ENCODE data around the gene MCM9. TPM values are rescaled to one million over a fixed set of nuclear protein-coding genes. Genes with fewer than 3 reads are reported as not detected.

Gene MCM9
- polyA plus RNA-seq, 1 donor = 18.9 TPM

GRCh38 chr6:118895261-118895560, 39.7 kb downstream of the MCM9 start:
- no peak for DNase-seq
- Histone ChIP-seq H3K4me3 (ENCODE audit: low read length) (peak overlapping the region; percentile 92), H3K27ac (ENCODE audit: low read length) (peak overlapping the region; percentile 90), H3K9me3 (ENCODE audit: control insufficient read depth, low read depth, low read length) (no peaks in the 10 kb centered on the region), H3K4me1 (ENCODE audit: control insufficient read depth, insufficient read depth, low read length) (no peaks in the 10 kb centered on the region), H3K36me3 (ENCODE audit: control insufficient read depth, insufficient read depth, low read length) (peaks cover 8% of the 10 kb centered on the region), H3K27me3 (ENCODE audit: control insufficient read depth, insufficient read depth, low read length) (no peaks in the 10 kb centered on the region)
- whole genome bisulfite sequencing (ENCODE audit: insufficient coverage, low lambda C conversion rate) = 0% methylated on average over 1 of the region's 11 CpGs

- Histone ChIP-seq H3K36me3 (ENCODE audit: control insufficient read depth, insufficient read depth, low read length) (peaks cover 8% of the 10 kb centered on the region), H3K9me3 (ENCODE audit: control insufficient read depth, low read depth, low read length) (no peaks in the 10 kb centered on the region), H3K27me3 (ENCODE audit: control insufficient read depth, insufficient read depth, low read length) (no peaks in the 10 kb centered on the region), H3K4me1 (ENCODE audit: control insufficient read depth, insufficient read depth, low read length) (no peaks in the 10 kb centered on the region), H3K27ac (ENCODE audit: low read length) (peak overlapping the region; percentile 90), H3K4me3 (ENCODE audit: low read length) (peak overlapping the region; percentile 92)
- no CpG with 5 or more reads among the region's 102 CpGs for WGBS (ENCODE audit: insufficient coverage, low lambda C conversion rate)
- peak; percentile 37 to 76 for DNase-seq
Observed at GRCh38 chr6:118894425-118895260, 40.3 kb downstream of the MCM9 start.

- Histone ChIP-seq H3K36me3 (ENCODE audit: control insufficient read depth, insufficient read depth, low read length) (peaks cover 3% of the 10 kb centered on the region), H3K27ac (ENCODE audit: low read length) (peak within 1 kb of the TSS; percentile 90), H3K4me1 (ENCODE audit: control insufficient read depth, insufficient read depth, low read length) (no peaks in the 10 kb centered on the region), H3K4me3 (ENCODE audit: low read length) (peak within 1 kb of the TSS; percentile 92), H3K9me3 (ENCODE audit: control insufficient read depth, low read depth, low read length) (no peaks in the 10 kb centered on the region), H3K27me3 (ENCODE audit: control insufficient read depth, insufficient read depth, low read length) (no peaks in the 10 kb centered on the region)
- peak; percentile 97 to 99 for DNase-seq
- WGBS (ENCODE audit: insufficient coverage, low lambda C conversion rate) = no CpG with 5 or more reads among the region's 51 CpGs
Observed at GRCh38 chr6:118893807-118894424, 41.0 kb downstream of the MCM9 start, which contains the start of gene ASF1A. Gene ASF1A (plus strand): TSS chr6:118894152. CDS start chr6:118894414, 262 bp downstream.

- Histone ChIP-seq H3K4me3 (ENCODE audit: low read length) (peak overlapping the region; percentile 71), H3K4me1 (ENCODE audit: control insufficient read depth, insufficient read depth, low read length) (no peaks in the 10 kb centered on the region), H3K27ac (ENCODE audit: low read length) (peak overlapping the region; percentile 90), H3K9me3 (ENCODE audit: control insufficient read depth, low read depth, low read length) (no peaks in the 10 kb centered on the region), H3K27me3 (ENCODE audit: control insufficient read depth, insufficient read depth, low read length) (no peaks in the 10 kb centered on the region), H3K36me3 (ENCODE audit: control insufficient read depth, insufficient read depth, low read length) (no peaks in the 10 kb centered on the region)
- DNase-seq = peak in 1 of 2 donors; percentile 60
- 0% methylated on average over 3 of the region's 18 CpGs for WGBS (ENCODE audit: insufficient coverage, low lambda C conversion rate)
Observed at GRCh38 chr6:118893064-118893806, 41.7 kb downstream of the MCM9 start.

- Histone ChIP-seq H3K36me3 (ENCODE audit: control insufficient read depth, insufficient read depth, low read length) (no peaks in the 10 kb centered on the region), H3K27ac (ENCODE audit: low read length) (peak overlapping the region; percentile 90), H3K4me1 (ENCODE audit: control insufficient read depth, insufficient read depth, low read length) (no peaks in the 10 kb centered on the region), H3K9me3 (ENCODE audit: control insufficient read depth, low read depth, low read length) (no peaks in the 10 kb centered on the region), H3K4me3 (ENCODE audit: low read length) (peak overlapping the region; percentile 71), H3K27me3 (ENCODE audit: control insufficient read depth, insufficient read depth, low read length) (no peaks in the 10 kb centered on the region)
- 31% methylated on average over 2 of the region's 6 CpGs for WGBS (ENCODE audit: insufficient coverage, low lambda C conversion rate)
- DNase-seq = peak in 1 of 2 donors; percentile 20
Observed at GRCh38 chr6:118892355-118892991, 42.5 kb downstream of the MCM9 start.

- Histone ChIP-seq H3K4me3 (ENCODE audit: low read length) (no peak overlapping the region), H3K4me1 (ENCODE audit: control insufficient read depth, insufficient read depth, low read length) (no peaks in the 10 kb centered on the region), H3K36me3 (ENCODE audit: control insufficient read depth, insufficient read depth, low read length) (no peaks in the 10 kb centered on the region), H3K27ac (ENCODE audit: low read length) (no peak overlapping the region), H3K27me3 (ENCODE audit: control insufficient read depth, insufficient read depth, low read length) (no peaks in the 10 kb centered on the region), H3K9me3 (ENCODE audit: control insufficient read depth, low read depth, low read length) (no peaks in the 10 kb centered on the region)
- 100% methylated on average over 1 of the region's 5 CpGs for WGBS (ENCODE audit: insufficient coverage, low lambda C conversion rate)
- no peak for DNase-seq
Observed at GRCh38 chr6:118890997-118891790, 43.8 kb downstream of the MCM9 start.

GRCh38 chr6:118889163-118889562, 45.8 kb downstream of the MCM9 start:
- no peak overlapping the region for H3K27ac ChIP-seq (ENCODE audit: low read length)
- no peak overlapping the region for H3K4me3 ChIP-seq (ENCODE audit: low read length)
- H3K36me3 ChIP-seq (ENCODE audit: control insufficient read depth, insufficient read depth, low read length) = no peaks in the 10 kb centered on the region
- DNase-seq = no peak
- no peaks in the 10 kb centered on the region for H3K27me3 ChIP-seq (ENCODE audit: control insufficient read depth, insufficient read depth, low read length)
- H3K9me3 ChIP-seq (ENCODE audit: control insufficient read depth, low read depth, low read length) = no peaks in the 10 kb centered on the region
- no peaks in the 10 kb centered on the region for H3K4me1 ChIP-seq (ENCODE audit: control insufficient read depth, insufficient read depth, low read length)
- WGBS (ENCODE audit: insufficient coverage, low lambda C conversion rate) = 100% methylated on average over 2 of the region's 4 CpGs

- no peak overlapping the region for H3K27ac ChIP-seq (ENCODE audit: low read length)
- no peak overlapping the region for H3K4me3 ChIP-seq (ENCODE audit: low read length)
- H3K36me3 ChIP-seq (ENCODE audit: control insufficient read depth, insufficient read depth, low read length) = no peaks in the 10 kb centered on the region
- no peaks in the 10 kb centered on the region for H3K4me1 ChIP-seq (ENCODE audit: control insufficient read depth, insufficient read depth, low read length)
- DNase-seq = no peak
- WGBS (ENCODE audit: insufficient coverage, low lambda C conversion rate) = 100% methylated on average over 1 of the region's 6 CpGs
- no peaks in the 10 kb centered on the region for H3K27me3 ChIP-seq (ENCODE audit: control insufficient read depth, insufficient read depth, low read length)
- H3K9me3 ChIP-seq (ENCODE audit: control insufficient read depth, low read depth, low read length) = no peaks in the 10 kb centered on the region
Observed at GRCh38 chr6:118886641-118887040, 48.3 kb downstream of the MCM9 start.

- DNase-seq = no peak
- 100% methylated on average over 2 of the region's 4 CpGs for WGBS (ENCODE audit: insufficient coverage, low lambda C conversion rate)
- H3K27me3 ChIP-seq (ENCODE audit: control insufficient read depth, insufficient read depth, low read length) = no peaks in the 10 kb centered on the region
- H3K36me3 ChIP-seq (ENCODE audit: control insufficient read depth, insufficient read depth, low read length) = no peaks in the 10 kb centered on the region
- no peak overlapping the region for H3K4me3 ChIP-seq (ENCODE audit: low read length)
- no peak overlapping the region for H3K27ac ChIP-seq (ENCODE audit: low read length)
- no peaks in the 10 kb centered on the region for H3K4me1 ChIP-seq (ENCODE audit: control insufficient read depth, insufficient read depth, low read length)
- no peaks in the 10 kb centered on the region for H3K9me3 ChIP-seq (ENCODE audit: control insufficient read depth, low read depth, low read length)
Observed at GRCh38 chr6:118882314-118882905, 52.5 kb downstream of the MCM9 start.

All from large intestine (tissue), 3 donors.